IPS-18c (cell line): ENCODE measurements around the gene VILL.

Source experiments
- H3K4me3 ChIP-seq: 2 replicates; pipeline ENCODE4 v1.7.0; 2013; ENCODE audit warnings: low read depth, mild to moderate bottlenecking, low read length, moderate library complexity; ENCODE audit not compliant: insufficient read depth
- H3K9me3 ChIP-seq: one replicate; pipeline ENCODE4 v1.6.1; 2013; ENCODE audit warnings: mild to moderate bottlenecking, low read length, moderate library complexity; ENCODE audit not compliant: control insufficient read depth, insufficient read depth

Gene VILL

DNA sequence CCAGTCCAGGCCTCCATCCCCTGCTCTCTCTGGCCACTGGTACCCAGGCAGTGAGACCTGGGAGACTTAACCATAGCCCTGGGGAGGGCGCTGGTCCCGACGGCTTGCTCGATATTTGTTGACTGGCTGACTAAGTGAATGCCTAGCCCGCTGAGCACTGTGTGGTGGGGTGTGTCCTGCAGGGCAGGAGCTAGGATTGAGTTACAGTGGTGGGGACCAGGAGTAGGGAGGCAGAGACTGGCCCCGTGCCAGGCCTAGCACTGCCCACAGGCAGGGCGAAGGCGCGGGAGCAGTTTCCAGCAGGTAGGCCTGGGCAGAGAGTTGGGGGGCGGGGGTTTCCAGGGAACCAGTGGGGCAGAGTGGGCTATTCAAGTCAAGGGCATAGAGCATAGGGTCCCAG lies at the start of gene VILL:
Gene VILL (plus strand): TSS at position 260 of the 400 bp plus-strand sequence. CDS start 2,887 bp downstream, outside the sequence.
- Histone ChIP-seq H3K9me3 (no peaks in the 10 kb centered on the region), H3K4me3 (peak within 1 kb of the TSS; percentile 15; the same call in 1 of the 2 replicates)

- Histone ChIP-seq H3K9me3 (no peaks in the 10 kb centered on the region), H3K4me3 (no peak overlapping the region)
These were observed 48.7 kb upstream of the VILL start for GRCh38 chr3:37941608-37942508.

- Histone ChIP-seq H3K4me3 (no peak overlapping the region), H3K9me3 (no peaks in the 10 kb centered on the region)
These were observed 47.9 kb upstream of the VILL start for GRCh38 chr3:37942646-37943045.

DNA sequence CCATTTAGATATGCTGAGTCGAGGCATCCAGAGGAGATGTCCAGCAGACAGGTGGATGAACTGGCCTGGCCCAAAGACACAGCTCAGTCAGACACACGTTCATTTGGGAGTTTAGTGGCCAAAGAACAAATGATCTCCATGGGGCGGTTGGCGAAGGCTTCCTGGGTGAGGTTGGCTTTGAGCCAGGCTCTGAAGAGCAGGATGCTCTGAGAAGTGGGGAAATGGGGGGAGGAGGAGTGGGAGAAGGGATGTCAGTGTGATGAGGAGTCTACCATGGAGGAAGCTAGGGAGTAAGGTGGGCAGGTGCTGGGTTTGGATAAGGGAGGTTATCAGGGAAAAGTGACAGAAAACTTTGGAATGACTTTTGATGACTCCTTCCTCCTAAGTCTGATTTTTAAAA lies 47.5 kb upstream of the VILL start:
- no peaks in the 10 kb centered on the region for H3K9me3 ChIP-seq
- H3K4me3 ChIP-seq = no peak overlapping the region

GRCh38 chr3:37943631-37944314 lies 46.8 kb upstream of the VILL start:
- no peak overlapping the region for H3K4me3 ChIP-seq
- no peaks in the 10 kb centered on the region for H3K9me3 ChIP-seq

GRCh38 chr3:37944391-37944842 lies 46.2 kb upstream of the VILL start:
- Histone ChIP-seq H3K9me3 (no peaks in the 10 kb centered on the region), H3K4me3 (no peak overlapping the region)

- no peak overlapping the region for H3K4me3 ChIP-seq
- no peaks in the 10 kb centered on the region for H3K9me3 ChIP-seq
These were observed 45.3 kb upstream of the VILL start for GRCh38 chr3:37945156-37945806.

DNA sequence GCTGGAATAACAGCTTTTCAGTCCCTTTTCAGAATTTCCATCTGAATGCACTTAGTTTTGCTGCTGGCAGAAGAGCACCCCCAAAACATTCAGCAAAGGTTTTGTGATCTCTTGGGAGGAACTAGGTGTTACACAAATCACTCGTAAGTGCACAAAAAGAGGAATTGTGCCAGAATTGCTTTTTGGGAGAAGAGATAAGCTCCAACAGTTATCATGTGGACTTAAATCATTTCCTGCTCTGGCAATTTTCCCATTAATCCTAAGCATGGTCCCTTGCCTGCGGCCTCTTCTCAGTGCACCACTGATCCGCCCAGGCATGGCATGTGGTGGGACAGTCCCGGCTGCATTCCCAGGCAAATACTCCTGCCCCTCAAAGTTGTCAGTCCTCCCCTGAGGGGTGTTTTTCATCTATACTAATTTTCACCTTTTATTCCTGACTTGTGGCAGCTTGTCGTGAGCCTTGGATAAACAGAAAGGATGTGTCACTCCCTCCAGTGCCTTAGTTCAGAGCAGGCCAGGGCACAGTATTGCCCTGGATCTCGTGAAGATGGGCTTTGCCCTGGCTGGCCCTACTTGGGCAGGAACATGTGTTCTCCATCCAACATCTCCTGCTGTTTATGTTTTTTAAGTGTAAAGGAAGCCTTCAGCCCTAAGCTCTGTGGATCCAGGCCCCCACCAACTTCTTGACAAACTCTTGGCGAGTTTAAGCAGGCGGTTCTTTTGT lies 44.6 kb upstream of the VILL start:
- H3K4me3 ChIP-seq = no peak overlapping the region; the same call in 1 of the 2 replicates
- H3K9me3 ChIP-seq = no peaks in the 10 kb centered on the region

- Histone ChIP-seq H3K9me3 (no peaks in the 10 kb centered on the region), H3K4me3 (no peak overlapping the region)
These were observed 44.1 kb upstream of the VILL start for GRCh38 chr3:37946531-37946889.

DNA sequence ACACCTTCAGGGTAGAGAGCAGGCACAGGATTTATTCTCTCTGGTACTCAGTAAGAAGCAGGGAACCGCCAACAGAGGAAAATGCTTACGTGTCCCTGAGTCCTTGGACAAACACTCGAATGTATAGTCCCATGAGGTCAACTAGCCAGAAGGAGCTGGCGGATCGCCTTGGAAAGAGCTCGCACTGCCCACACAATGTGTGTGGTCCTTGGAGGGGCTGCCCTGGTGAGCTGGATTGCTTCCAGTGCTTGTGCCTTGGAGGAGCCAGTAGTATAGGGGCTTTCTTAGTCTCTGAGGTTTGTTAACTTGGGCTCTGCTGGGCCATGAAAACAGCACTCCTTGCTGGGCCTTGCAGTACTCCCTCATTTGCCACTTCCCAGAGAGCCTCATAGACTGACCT lies 40.7 kb upstream of the VILL start:
- H3K9me3 ChIP-seq = no peaks in the 10 kb centered on the region

DNA sequence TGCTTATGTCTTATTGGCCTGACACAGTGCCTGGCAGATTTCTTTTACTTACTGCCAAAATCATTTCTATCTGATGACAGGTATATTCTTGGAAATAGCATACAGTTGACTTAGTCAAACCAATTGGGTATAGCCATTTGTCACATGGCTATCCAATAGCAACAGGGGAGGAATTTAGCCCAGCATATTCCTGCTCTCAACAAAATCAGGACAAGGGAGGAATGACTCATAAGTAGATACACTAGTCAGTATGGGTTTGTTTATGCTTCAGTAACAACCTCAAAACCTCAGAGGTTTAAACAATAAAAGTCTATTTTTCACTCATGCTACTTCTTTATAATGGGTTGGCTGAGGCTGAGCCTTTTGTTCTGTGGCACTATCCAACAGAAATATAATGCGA lies 38.0 kb upstream of the VILL start:
- no peak overlapping the region for H3K4me3 ChIP-seq

More for the DNA sequence above, 40.7 kb upstream of the VILL start:
- no peak overlapping the region for H3K4me3 ChIP-seq

DNA sequence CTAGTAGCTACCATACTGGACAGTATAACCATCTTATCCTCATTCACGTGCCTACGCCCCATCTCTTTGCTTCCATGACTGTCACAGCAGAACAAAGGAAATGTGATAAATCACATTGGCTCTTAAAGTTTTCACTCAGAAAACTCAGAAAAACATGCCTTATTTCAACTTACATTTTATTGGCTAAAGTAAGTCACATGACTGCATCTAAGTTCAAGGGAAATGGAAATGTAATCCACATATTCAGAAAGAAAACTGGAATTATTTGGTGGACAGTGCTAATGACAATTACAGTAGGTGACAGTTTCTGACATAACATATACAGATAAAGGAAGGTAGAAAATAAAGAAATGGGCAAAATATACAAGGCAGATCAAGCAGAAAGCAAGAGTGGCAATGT lies 37.4 kb upstream of the VILL start:
- Histone ChIP-seq H3K4me3 (no peak overlapping the region), H3K9me3 (no peaks in the 10 kb centered on the region)

More for the DNA sequence above, 38.0 kb upstream of the VILL start:
- H3K9me3 ChIP-seq = no peaks in the 10 kb centered on the region

GRCh38 chr3:37953707-37954394 lies 36.7 kb upstream of the VILL start:
- Histone ChIP-seq H3K9me3 (no peaks in the 10 kb centered on the region), H3K4me3 (no peak overlapping the region)

- no peak overlapping the region for H3K4me3 ChIP-seq
- H3K9me3 ChIP-seq = no peaks in the 10 kb centered on the region
These were observed 35.7 kb upstream of the VILL start for GRCh38 chr3:37954881-37955280.

DNA sequence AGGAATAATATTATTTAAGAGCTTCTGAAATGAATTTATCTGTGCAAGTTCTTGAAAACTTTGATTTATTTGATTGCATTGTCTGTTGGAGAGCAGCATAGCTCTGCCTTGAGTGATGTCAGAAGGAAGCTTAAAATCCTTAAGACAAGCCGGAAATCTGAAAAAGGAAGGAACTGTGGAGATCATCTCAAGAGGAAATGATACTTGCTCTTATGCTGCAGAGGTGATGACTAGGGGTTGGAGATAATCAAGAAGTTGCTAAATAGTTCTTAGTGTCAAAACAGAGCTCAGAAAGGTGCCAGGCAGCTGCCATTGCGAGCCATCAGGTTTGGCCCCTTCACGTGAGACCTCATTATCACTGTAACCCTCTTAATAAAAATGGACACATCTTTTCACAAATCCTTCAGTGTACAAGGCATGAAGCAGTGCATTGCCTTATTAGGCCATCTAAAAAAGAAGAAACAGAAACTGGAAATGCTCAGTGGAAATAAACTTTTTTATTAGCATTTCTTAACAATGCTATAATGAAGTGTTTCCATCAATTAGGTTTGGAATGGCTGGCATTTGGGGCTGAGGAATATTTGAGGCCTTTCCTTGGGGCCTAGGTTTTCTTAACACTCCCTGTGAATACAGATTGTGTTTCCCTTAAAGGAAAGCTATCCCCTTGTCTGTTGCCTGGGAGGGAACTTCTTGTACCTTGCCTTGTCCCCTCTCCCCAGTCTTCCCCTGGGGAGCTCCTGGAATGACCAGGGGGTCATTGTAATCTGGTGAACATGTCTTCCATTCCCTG lies 34.5 kb upstream of the VILL start:
- Histone ChIP-seq H3K4me3 (no peak overlapping the region), H3K9me3 (no peaks in the 10 kb centered on the region)
